Large intestine (tissue), 12 donors: Measurements from ENCODE around the gene GET3. TPM values are rescaled to one million over a fixed set of nuclear protein-coding genes. Genes with fewer than 3 reads are reported as not detected.

ENCODE experiments used
- DNase-seq, 2 donors: peaks; one replicate each; pipeline versions ENCODE4 v3.0.0 to v3.0.0-alpha.2; 2013
- H3K27ac ChIP-seq: one replicate; pipeline ENCODE4 v1.5.1; 2013; ENCODE audit warnings: low read length
- H3K27me3 ChIP-seq: 2 replicates; pipeline ENCODE4 v1.6.1; 2013; ENCODE audit warnings: low read length; ENCODE audit not compliant: control insufficient read depth, insufficient read depth
- H3K36me3 ChIP-seq: 2 replicates; pipeline ENCODE4 v1.6.1; 2013; ENCODE audit warnings: low read length; ENCODE audit not compliant: control insufficient read depth, insufficient read depth
- H3K4me1 ChIP-seq: one replicate; pipeline ENCODE4 v1.6.1; 2013; ENCODE audit warnings: low read length; ENCODE audit not compliant: control insufficient read depth, insufficient read depth
- H3K4me3 ChIP-seq: one replicate; pipeline ENCODE4 v1.5.1; 2013; ENCODE audit warnings: low read length
- H3K9me3 ChIP-seq: one replicate; pipeline ENCODE4 v1.6.1; 2013; ENCODE audit warnings: mild to moderate bottlenecking, low read depth, low read length, moderate library complexity; ENCODE audit not compliant: control insufficient read depth
- WGBS: methylation state at CpG from one replicate; pipeline ENCODE4 v1.1.5; 2013; ENCODE audit warnings: low lambda C conversion rate; ENCODE audit not compliant: insufficient coverage; 5-methylcytosine and 5-hydroxymethylcytosine counted together
- long read RNA-seq, 11 donors: transcript quantifications; one replicate each; lab custom pipeline, GENCODE V29; 2026
- polyA plus RNA-seq: library from polyadenylated mRNA; unstranded; fragments of 120-200 nt; gene quantifications from one replicate; pipeline ENCODE4 v1.2.1, GENCODE V29; 2013

The GET3 gene
- polyA plus RNA-seq, result 64.0 TPM
- long read RNA-seq, donor 1, transcript ASNA1-201 (7 exons, 1,280 nt), result major isoform, 10 of 17 reads
- long read RNA-seq, donor 1, partial matches to known transcripts, result 7 of 17 reads
- long read RNA-seq, donor 1, other reads (novel, unspliced or antisense), result 0 of 17 reads
- long read RNA-seq, donor 2, transcript ASNA1-201 (7 exons, 1,280 nt), result major isoform, 44 of 60 reads
- long read RNA-seq, donor 2, partial matches to known transcripts, result 13 of 60 reads
- long read RNA-seq, donor 2, other reads (novel, unspliced or antisense), result 0 of 60 reads
- long read RNA-seq, donor 3, result 0 reads
- long read RNA-seq, donor 4, partial matches to known transcripts, result 6 of 8 reads
- long read RNA-seq, donor 4, other reads (novel, unspliced or antisense), result 0 of 8 reads
- long read RNA-seq, donor 5, transcript ASNA1-201 (7 exons, 1,280 nt), result major isoform, 20 of 241 reads
- long read RNA-seq, donor 5, partial matches to known transcripts, result 80 of 241 reads
- long read RNA-seq, donor 5, other reads (novel, unspliced or antisense), result 140 of 241 reads
- long read RNA-seq, donor 6, transcript ASNA1-201 (7 exons, 1,280 nt), result major isoform, 20 of 102 reads
- long read RNA-seq, donor 6, partial matches to known transcripts, result 66 of 102 reads
- long read RNA-seq, donor 6, other reads (novel, unspliced or antisense), result 15 of 102 reads
- long read RNA-seq, donor 7, transcript ASNA1-201 (7 exons, 1,280 nt), result major isoform, 11 of 12 reads
- long read RNA-seq, donor 7, partial matches to known transcripts, result 0 of 12 reads
- long read RNA-seq, donor 7, other reads (novel, unspliced or antisense), result 0 of 12 reads
- long read RNA-seq, donor 8, transcript ASNA1-201 (7 exons, 1,280 nt), result major isoform, 46 of 60 reads
- long read RNA-seq, donor 8, partial matches to known transcripts, result 13 of 60 reads
- long read RNA-seq, donor 8, other reads (novel, unspliced or antisense), result 0 of 60 reads
- long read RNA-seq, donor 9, transcript ASNA1-201 (7 exons, 1,280 nt), result major isoform, 28 of 52 reads
- long read RNA-seq, donor 9, partial matches to known transcripts, result 21 of 52 reads
- long read RNA-seq, donor 9, other reads (novel, unspliced or antisense), result 0 of 52 reads
- long read RNA-seq, donor 10, transcript ASNA1-201 (7 exons, 1,280 nt), result major isoform, 24 of 234 reads
- long read RNA-seq, donor 10, partial matches to known transcripts, result 200 of 234 reads
- long read RNA-seq, donor 10, other reads (novel, unspliced or antisense), result 9 of 234 reads
- long read RNA-seq, donor 11, transcript ASNA1-201 (7 exons, 1,280 nt), result major isoform, 27 of 33 reads
- long read RNA-seq, donor 11, partial matches to known transcripts, result 6 of 33 reads
- long read RNA-seq, donor 11, other reads (novel, unspliced or antisense), result 0 of 33 reads

DNA sequence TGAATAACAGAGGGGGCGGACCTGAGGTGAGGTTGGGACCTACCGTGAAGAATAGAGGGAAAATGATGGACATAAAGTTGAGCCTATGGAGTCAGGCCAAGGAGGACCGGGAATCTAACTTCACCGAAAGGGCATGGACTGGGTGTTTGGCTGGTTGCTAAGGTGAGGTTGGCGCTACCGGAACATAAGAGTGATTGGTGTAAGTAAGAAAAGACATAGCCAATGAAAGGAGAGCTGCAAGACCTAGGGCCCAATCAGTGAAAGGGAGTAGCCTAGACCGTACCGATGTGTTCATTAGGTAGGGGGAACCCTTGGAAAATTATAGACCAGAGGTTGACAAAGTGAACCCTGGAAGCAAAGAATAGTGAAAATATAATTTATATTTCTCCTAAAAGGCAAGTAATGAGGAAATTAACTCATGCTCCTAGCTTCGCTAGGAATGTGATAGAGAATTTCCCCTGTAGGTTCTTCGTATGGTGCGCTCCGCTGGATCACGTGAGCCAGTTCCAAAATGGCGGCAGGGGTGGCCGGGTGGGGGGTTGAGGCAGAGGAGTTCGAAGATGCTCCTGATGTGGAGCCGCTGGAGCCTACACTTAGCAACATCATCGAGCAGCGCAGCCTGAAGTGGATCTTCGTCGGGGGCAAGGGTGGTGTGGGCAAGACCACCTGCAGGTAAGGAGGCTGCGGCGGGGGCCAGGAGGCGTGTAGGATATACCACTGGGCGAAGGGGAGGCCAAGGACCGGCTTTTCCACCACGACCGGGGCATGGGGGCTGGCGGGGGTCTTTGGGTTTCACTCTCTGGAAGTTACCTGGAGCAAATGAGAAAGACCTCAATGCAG, at the start of gene GET3:
Gene GET3 (plus strand): TSS at position 503 of the 840 bp plus-strand sequence. CDS start 9 bp downstream, at position 512.
- H3K4me1 ChIP-seq, result peaks cover 17% of the 10 kb centered on the region
- H3K4me3 ChIP-seq, result peak within 1 kb of the TSS; percentile 87
- peaks cover 22% of the 10 kb centered on the region for H3K36me3 ChIP-seq
- H3K27ac ChIP-seq, result peak within 1 kb of the TSS; percentile 85
- WGBS, result 0% methylated on average over 4 of the region's 29 CpGs
- peak; percentile 98 to 100 for DNase-seq
- no peaks in the 10 kb centered on the region for H3K9me3 ChIP-seq
- H3K27me3 ChIP-seq, result no peaks in the 10 kb centered on the region

DNA sequence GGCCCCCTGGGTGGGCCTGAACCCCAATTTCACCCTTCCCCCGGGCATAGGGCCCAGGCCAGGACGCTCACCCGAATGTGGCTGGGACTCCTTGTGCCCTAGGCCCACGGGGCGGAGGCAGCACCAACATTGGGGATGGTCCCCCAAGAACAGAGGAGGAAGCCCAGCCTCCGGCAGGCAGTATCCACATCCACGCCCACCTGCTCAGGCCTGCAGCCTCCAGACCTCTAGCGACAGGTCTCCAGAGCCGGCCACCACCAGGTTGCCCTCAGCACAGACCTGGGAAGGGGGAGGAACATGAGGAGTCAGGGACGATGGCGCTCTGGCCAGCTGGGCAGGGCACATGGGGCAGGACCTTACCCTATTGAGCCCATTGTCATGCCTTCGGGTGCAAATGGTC, 48.3 kb upstream of the GET3 start:
- H3K27ac ChIP-seq, result no peak overlapping the region
- peaks cover 6% of the 10 kb centered on the region for H3K36me3 ChIP-seq
- no peak overlapping the region for H3K4me3 ChIP-seq
- no CpG with 5 or more reads among the region's 12 CpGs for WGBS
- no peak for DNase-seq
- H3K9me3 ChIP-seq, result no peaks in the 10 kb centered on the region
- no peaks in the 10 kb centered on the region for H3K27me3 ChIP-seq
- no peaks in the 10 kb centered on the region for H3K4me1 ChIP-seq

DNA sequence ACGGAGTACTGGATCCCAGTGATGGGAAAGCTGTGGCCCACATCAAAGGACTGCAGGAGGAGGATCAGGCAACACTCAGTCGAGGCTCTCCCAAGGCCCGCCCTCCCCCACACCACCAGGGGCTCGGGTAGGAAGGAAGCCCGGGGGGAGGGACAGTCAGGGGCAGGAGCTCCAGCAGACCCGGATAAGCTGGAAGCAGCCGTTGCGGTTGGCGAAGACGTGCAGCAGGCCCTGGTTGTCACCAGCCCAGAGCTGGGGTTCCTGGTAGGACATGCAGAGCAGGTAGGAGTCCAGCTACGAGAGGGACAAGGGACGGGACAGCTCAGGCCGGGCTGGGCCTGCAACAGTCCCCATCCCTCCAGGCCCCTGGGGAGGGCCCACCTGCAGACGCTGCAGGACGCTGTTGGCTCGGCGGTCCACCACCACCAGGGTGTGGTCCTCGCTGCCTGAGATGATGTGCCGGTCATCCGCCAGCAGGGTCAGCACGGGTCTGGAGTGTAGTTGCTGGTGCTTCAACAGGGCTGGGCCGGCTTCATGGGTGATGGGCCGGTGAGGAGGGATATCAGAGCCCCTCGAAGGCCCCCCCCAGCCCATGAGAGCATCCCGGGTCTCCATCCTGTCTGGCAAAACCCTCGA, 47.6 kb upstream of the GET3 start:
- DNase-seq, result no peak
- Histone ChIP-seq H3K27ac (no peak overlapping the region), H3K27me3 (no peaks in the 10 kb centered on the region), H3K36me3 (peaks cover 6% of the 10 kb centered on the region), H3K4me3 (no peak overlapping the region), H3K9me3 (no peaks in the 10 kb centered on the region), H3K4me1 (no peaks in the 10 kb centered on the region)
- WGBS, result no CpG with 5 or more reads among the region's 26 CpGs

DNA sequence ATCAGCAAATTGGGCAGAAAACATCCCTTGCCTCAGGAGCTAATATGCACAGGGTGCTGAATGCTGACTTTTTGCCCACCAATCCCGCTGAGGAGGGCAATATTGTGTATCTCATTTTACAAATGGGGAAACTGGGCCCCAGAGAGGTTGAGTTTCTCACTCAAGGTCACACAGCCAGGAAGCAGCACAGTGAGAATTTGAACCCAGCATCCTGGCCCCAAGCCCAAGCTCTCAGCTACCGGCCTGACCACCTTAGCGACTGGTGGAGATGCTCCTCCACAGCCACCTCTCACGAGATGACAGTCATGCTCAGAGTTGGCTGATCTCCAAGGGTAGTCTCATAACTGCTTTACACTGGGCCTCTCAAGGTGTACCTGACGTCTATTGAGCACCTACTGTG, 44.3 kb upstream of the GET3 start:
- Histone ChIP-seq H3K27me3 (no peaks in the 10 kb centered on the region), H3K4me1 (peaks cover 12% of the 10 kb centered on the region), H3K27ac (no peak overlapping the region), H3K4me3 (no peak overlapping the region), H3K9me3 (no peaks in the 10 kb centered on the region), H3K36me3 (peaks cover 6% of the 10 kb centered on the region)
- WGBS, result no CpG with 5 or more reads among the region's 5 CpGs
- no peak for DNase-seq

DNA sequence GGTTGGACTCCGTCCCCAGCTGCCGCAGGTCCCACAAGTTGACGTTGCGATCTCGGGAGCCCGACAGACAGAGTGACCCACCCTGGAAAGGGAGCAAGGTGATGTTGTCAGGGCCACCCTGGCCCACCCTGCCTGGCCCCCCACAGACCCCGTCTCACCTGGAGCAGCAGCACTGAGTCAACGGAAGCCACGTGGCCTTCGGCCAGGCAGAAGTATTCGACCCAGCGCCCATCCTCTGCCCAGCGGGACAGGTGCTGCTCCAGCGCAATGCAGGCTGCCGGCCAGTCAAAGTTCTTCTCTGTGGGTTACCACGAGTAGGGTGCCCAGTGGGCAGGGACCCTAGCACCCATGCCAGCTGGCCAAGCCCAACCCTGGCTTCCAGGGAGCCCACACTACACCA, 42.7 kb upstream of the GET3 start:
- Histone ChIP-seq H3K27me3 (no peaks in the 10 kb centered on the region), H3K4me1 (peaks cover 12% of the 10 kb centered on the region), H3K36me3 (peaks cover 10% of the 10 kb centered on the region), H3K9me3 (no peaks in the 10 kb centered on the region), H3K4me3 (no peak overlapping the region), H3K27ac (no peak overlapping the region)
- no peak for DNase-seq
- no CpG with 5 or more reads among the region's 16 CpGs for WGBS

DNA sequence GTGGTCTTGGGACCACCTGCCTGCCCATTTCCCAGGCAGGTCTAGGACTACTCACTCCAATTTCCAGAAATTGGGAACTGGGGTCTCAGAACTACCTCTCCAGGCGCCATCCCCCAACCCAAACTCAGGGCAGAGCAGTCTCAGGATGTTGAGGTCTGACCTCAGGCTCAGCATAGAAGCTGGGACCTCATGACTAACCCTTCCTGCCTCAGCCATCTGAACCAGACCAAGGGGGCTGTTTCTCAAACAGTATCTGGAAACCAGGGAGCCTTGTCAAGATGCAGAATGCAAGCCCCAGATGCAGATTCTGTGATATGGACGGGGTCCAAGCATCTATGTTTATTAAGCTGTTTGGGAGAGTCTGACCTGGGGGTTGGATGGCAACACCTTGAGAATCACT, 42.2 kb upstream of the GET3 start:
- WGBS, result no CpG with 5 or more reads among the region's 2 CpGs
- Histone ChIP-seq H3K4me1 (peaks cover 12% of the 10 kb centered on the region), H3K36me3 (peaks cover 13% of the 10 kb centered on the region), H3K27ac (no peak overlapping the region), H3K9me3 (no peaks in the 10 kb centered on the region), H3K4me3 (no peak overlapping the region), H3K27me3 (no peaks in the 10 kb centered on the region)
- no peak for DNase-seq

DNA sequence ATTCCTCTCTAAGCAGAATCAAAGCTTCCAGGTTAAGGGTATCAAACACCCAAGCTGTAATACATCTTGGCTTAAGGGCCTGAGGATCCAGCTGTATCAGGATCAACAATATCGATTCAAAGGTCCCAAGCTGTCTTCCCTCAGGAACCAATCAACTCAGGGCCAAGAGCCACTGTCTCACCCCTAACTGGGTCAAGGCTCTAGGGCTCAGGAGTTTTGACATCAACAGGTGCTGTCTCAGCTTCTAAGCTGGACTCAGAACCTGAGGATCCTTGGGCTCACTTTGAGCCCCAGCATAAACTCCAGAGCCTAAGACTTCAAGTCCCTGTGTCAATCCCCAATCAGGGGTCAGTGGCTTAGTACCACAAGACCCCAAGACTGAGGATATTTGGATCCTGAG, 41.8 kb upstream of the GET3 start:
- H3K27me3 ChIP-seq, result no peaks in the 10 kb centered on the region
- no peak for DNase-seq
- H3K4me1 ChIP-seq, result peaks cover 12% of the 10 kb centered on the region
- WGBS, result no CpG with 5 or more reads among the region's 1 CpG
- H3K36me3 ChIP-seq, result peaks cover 16% of the 10 kb centered on the region
- no peaks in the 10 kb centered on the region for H3K9me3 ChIP-seq
- H3K4me3 ChIP-seq, result peak overlapping the region; percentile 98
- H3K27ac ChIP-seq, result no peak overlapping the region

DNA sequence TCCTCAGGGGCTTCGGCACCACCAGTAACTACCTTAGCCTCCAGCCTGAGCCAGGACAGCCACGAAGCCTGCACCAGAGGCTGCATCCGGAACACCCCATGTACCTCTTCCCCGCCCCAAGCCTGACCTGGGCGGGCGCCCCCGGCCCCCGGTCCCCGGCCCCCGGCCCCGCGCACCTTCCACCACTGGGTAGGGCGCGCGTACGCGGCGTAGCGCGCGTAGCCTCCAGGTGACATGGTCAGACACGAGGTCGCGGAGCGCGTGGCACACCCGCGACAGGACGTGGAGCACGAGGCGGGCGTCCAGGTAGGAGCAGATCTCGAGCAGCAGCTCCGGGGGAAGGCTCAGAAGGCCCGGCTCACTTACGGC, 41.3 kb upstream of the GET3 start:
- no peak overlapping the region for H3K27ac ChIP-seq
- no peaks in the 10 kb centered on the region for H3K9me3 ChIP-seq
- peaks cover 12% of the 10 kb centered on the region for H3K4me1 ChIP-seq
- no peaks in the 10 kb centered on the region for H3K27me3 ChIP-seq
- no CpG with 5 or more reads among the region's 36 CpGs for WGBS
- peak overlapping the region; percentile 98 for H3K4me3 ChIP-seq
- DNase-seq, result no peak
- H3K36me3 ChIP-seq, result peaks cover 21% of the 10 kb centered on the region
